ENCODE measurements around the gene TFDP2. TPM values are rescaled to one million over a fixed set of nuclear protein-coding genes. Genes with fewer than 3 reads are reported as not detected.
"Not testable (repeated sequence)": the region's sequence is repeated elsewhere in the genome, so short reads cannot be mapped to it uniquely, and the experiment has no call there.

The TFDP2 gene
- total and polyA plus RNA-seq, 7 donors = 5.5 to 46.9 (median 29.7) TPM

DNA sequence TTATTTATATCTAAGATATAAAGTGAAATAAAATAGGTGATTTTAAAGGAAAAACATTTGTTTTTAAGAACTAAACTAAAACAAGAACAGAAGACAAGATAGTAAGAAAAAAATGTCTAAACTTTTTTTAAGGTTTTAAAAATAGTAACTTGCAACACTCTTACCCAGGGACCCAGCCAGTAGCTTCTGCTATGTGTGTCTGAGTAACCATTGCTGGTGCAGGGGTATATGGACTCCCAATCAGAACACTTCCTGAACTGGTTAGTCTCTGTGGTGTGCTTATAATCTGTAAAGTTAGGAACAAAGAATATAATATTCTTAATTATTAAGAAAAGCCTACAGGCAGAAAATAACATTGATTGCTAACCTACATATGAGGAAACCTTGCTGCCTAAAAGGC, 154.5 kb downstream of the TFDP2 start:
- DNase-seq (no peak), ATAC-seq (peak in 2 of 4 donors; percentile 65 to 79)
- H3K4me1 ChIP-seq = peaks cover 5% of the 10 kb centered on the region
- no peak overlapping the region for H3K4me3 ChIP-seq
- H3K27me3 ChIP-seq (ENCODE audit: insufficient read depth in 3 of 3, low read length in 2 of 3) = no peaks in the 10 kb centered on the region
- peaks cover 0 to 10% of the 10 kb centered on the region in 2 donors for H3K36me3 ChIP-seq (ENCODE audit: insufficient read depth in 1 of 2, low read depth in 1 of 2)
- no peak overlapping the region for H3K27ac ChIP-seq
- H3K9me3 ChIP-seq = no peaks in the 10 kb centered on the region
- TF ChIP-seq, protein P1, sequence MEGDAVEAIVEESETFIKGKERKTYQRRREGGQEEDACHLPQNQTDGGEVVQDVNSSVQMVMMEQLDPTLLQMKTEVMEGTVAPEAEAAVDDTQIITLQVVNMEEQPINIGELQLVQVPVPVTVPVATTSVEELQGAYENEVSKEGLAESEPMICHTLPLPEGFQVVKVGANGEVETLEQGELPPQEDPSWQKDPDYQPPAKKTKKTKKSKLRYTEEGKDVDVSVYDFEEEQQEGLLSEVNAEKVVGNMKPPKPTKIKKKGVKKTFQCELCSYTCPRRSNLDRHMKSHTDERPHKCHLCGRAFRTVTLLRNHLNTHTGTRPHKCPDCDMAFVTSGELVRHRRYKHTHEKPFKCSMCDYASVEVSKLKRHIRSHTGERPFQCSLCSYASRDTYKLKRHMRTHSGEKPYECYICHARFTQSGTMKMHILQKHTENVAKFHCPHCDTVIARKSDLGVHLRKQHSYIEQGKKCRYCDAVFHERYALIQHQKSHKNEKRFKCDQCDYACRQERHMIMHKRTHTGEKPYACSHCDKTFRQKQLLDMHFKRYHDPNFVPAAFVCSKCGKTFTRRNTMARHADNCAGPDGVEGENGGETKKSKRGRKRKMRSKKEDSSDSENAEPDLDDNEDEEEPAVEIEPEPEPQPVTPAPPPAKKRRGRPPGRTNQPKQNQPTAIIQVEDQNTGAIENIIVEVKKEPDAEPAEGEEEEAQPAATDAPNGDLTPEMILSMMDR (IDR thresholded peaks at IDR 0.05) = no peak
- intact Hi-C loops (cut with DNase I) = no loop called here

- WGBS, 3 donors = 81 to 86% (median 81%) methylated on average over 2 of the region's 2 CpGs
- intact Hi-C loops (cut with DNase I) = no loop called here
- TF ChIP-seq, protein P1 (IDR thresholded peaks at IDR 0.05) = no peak
- ATAC-seq = no peak
- H3K9me3 ChIP-seq = no peaks in the 10 kb centered on the region
- no peak overlapping the region for H3K4me3 ChIP-seq
- DNase-seq = no peak
- peaks cover 0 to 10% of the 10 kb centered on the region in 2 donors for H3K36me3 ChIP-seq (ENCODE audit: insufficient read depth in 1 of 2, low read depth in 1 of 2)
- H3K27me3 ChIP-seq (ENCODE audit: insufficient read depth in 3 of 3, low read length in 2 of 3) = no peaks in the 10 kb centered on the region
- peaks cover 9% of the 10 kb centered on the region for H3K4me1 ChIP-seq
- H3K27ac ChIP-seq = no peak overlapping the region
Measured at GRCh38 chr3:141992512-141992911, 156.8 kb downstream of the TFDP2 start.

DNA sequence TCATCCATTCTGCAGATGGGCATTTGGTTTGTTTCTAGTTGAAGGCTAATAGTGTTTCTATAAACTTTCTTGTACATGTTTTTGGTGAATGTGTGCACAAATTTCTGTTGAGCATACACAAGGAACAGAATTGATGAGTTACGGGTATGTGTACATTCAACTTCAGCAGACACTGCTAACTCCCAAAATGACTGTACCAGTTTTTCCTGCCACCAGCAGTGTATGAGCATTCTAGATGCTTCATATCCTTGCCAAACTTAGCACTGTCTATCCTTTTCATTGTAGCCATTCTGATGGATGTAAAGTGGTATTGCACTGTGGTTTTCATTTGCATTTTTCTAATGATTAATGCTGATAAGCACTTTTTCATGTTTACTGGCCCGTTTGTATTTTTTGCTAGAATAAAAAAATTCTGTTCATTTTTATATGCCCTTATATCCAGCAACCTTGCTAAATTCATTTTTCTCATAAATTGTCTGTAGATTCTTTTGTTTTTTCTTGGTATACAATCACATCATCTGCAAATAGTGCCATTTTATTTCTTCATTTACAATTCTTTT, 162.7 kb downstream of the TFDP2 start:
- Histone ChIP-seq H3K27me3 (ENCODE audit: insufficient read depth in 3 of 3, low read length in 2 of 3) (no peaks in the 10 kb centered on the region), H3K9me3 (no peaks in the 10 kb centered on the region), H3K4me1 (peaks cover 4% of the 10 kb centered on the region), H3K4me3 (no peak overlapping the region), H3K27ac (no peak overlapping the region), H3K36me3 (ENCODE audit: insufficient read depth in 1 of 2, low read depth in 1 of 2) (peaks cover 0 to 4% of the 10 kb centered on the region in 2 donors)
- DNase-seq = no peak
- intact Hi-C loops (cut with DNase I) = no loop called here
- WGBS, 3 donors = 81 to 89% (median 89%) methylated on average over 2 of the region's 2 CpGs
- TF ChIP-seq, protein P1 (IDR thresholded peaks at IDR 0.05) = no peak
- no peak for ATAC-seq

- H3K4me3 ChIP-seq = no peak overlapping the region
- peaks cover 0 to 34% of the 10 kb centered on the region in 2 donors for H3K36me3 ChIP-seq (ENCODE audit: insufficient read depth in 1 of 2, low read depth in 1 of 2)
- H3K27ac ChIP-seq = no peak overlapping the region
- no peaks in the 10 kb centered on the region for H3K27me3 ChIP-seq (ENCODE audit: insufficient read depth in 3 of 3, low read length in 2 of 3)
- TF ChIP-seq, protein P1 (IDR thresholded peaks at IDR 0.05) = no peak
- no peak for DNase-seq
- 95 to 99% (median 95%) methylated on average over 3 of the region's 3 CpGs for WGBS, 3 donors
- H3K9me3 ChIP-seq = no peaks in the 10 kb centered on the region
- H3K4me1 ChIP-seq = no peaks in the 10 kb centered on the region
- intact Hi-C loops (cut with DNase I) = no loop called here
- no peak for ATAC-seq
Measured at GRCh38 chr3:141981084-141981483, 168.3 kb downstream of the TFDP2 start.

DNA sequence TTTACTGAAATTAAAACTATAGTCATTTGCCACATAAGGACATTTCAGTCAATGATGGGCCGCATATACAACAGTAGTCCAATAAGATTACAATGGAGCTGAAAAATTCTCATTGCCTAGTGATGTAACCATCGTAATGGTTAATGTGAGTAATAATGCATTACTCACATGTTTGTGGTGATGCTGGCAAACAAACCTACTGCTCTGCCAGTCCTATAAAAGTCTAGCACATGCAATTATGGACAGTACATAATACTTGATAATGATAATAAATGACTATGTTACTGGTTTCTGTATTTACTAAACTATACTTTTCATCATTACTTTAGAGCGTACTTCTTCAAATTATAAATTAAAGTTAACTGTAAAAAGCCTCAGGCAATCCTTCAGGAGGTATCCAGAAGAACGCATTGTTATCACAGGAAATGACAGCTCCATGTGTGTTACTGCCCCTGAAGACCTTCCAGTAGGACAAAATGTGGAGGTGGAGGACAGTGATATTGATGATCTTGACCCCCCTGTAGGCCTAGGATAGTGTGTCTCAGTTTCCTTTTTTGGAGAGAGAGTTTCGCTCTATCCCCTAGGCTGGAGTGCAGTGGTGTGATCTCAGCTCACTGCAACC, 170.2 kb downstream of the TFDP2 start:
- Histone ChIP-seq H3K27me3 (ENCODE audit: insufficient read depth in 3 of 3, low read length in 2 of 3) (no peaks in the 10 kb centered on the region), H3K27ac (no peak overlapping the region), H3K36me3 (ENCODE audit: insufficient read depth in 1 of 2, low read depth in 1 of 2) (peaks cover 0 to 38% of the 10 kb centered on the region in 2 donors), H3K4me3 (no peak overlapping the region), H3K4me1 (no peaks in the 10 kb centered on the region), H3K9me3 (no peaks in the 10 kb centered on the region)
- TF ChIP-seq, protein P1 (IDR thresholded peaks at IDR 0.05) = no peak
- intact Hi-C loops (cut with DNase I) = no loop called here
- DNase-seq = no peak
- 83 to 87% (median 85%) methylated on average over 5 of the region's 5 CpGs for WGBS, 3 donors
- ATAC-seq = no peak

GRCh38 chr3:141974777-141975176, 174.6 kb downstream of the TFDP2 start:
- H3K36me3 ChIP-seq (ENCODE audit: insufficient read depth in 1 of 2, low read depth in 1 of 2) = peaks cover 0 to 43% of the 10 kb centered on the region in 2 donors
- DNase-seq; H3K9me3 ChIP-seq; H3K27me3 ChIP-seq (ENCODE audit: insufficient read depth in 3 of 3, low read length in 2 of 3); intact Hi-C loops (cut with DNase I); H3K27ac ChIP-seq; H3K4me3 ChIP-seq; H3K4me1 ChIP-seq; ATAC-seq: not testable (repeated sequence)
- WGBS, 3 donors = 96 to 97% (median 96%) methylated on average over 8 of the region's 8 CpGs

All from psoas muscle (tissue), 8 donors.